NCI-H1436 (cell line): ENCODE results near the gene UGT1A4.
"Not testable (repeated sequence)": the region's sequence is repeated elsewhere in the genome, so short reads cannot be mapped to it uniquely, and the experiment has no call there.

ENCODE experiments used
- DNase-seq: peaks from one replicate; lab custom pipeline; 2025; lab: John Stamatoyannopoulos, UW

The UGT1A4 gene

GRCh38 chr2:233750689-233751088 lies 32.2 kb downstream of the UGT1A4 start:
- not testable (repeated sequence) for DNase-seq

- DNase-seq = not testable (repeated sequence)
These were observed 32.9 kb downstream of the UGT1A4 start for GRCh38 chr2:233751212-233752009.

- DNase-seq = no peak
These were observed 36.5 kb downstream of the UGT1A4 start for GRCh38 chr2:233754872-233755611.

- DNase-seq = no peak
These were observed 38.0 kb downstream of the UGT1A4 start for GRCh38 chr2:233756429-233757081.

GRCh38 chr2:233758141-233758540 lies 39.6 kb downstream of the UGT1A4 start:
- no peak for DNase-seq

GRCh38 chr2:233758849-233759248 lies 40.3 kb downstream of the UGT1A4 start:
- no peak for DNase-seq

GRCh38 chr2:233760043-233760442 lies 41.5 kb downstream of the UGT1A4 start, which contains the start of gene UGT1A1:
Gene UGT1A1, plus strand, starts transcription at chr2:233760270. Its CDS starts 18 bp downstream, at chr2:233760288.
- DNase-seq = no peak

- no peak for DNase-seq
These were observed 42.7 kb downstream of the UGT1A4 start for GRCh38 chr2:233761040-233761769.

GRCh38 chr2:233764264-233764663 lies 45.7 kb downstream of the UGT1A4 start:
- no peak for DNase-seq

- DNase-seq = no peak
These were observed 46.2 kb downstream of the UGT1A4 start for GRCh38 chr2:233764761-233765160.

GRCh38 chr2:233766416-233766815 lies 47.9 kb downstream of the UGT1A4 start:
- no peak for DNase-seq

- DNase-seq = no peak
These were observed 49.5 kb downstream of the UGT1A4 start for GRCh38 chr2:233768076-233768475.

- DNase-seq = no peak
These were observed 50.7 kb downstream of the UGT1A4 start for GRCh38 chr2:233769260-233769659.

- DNase-seq = no peak
These were observed 53.6 kb downstream of the UGT1A4 start for GRCh38 chr2:233772153-233772552.

GRCh38 chr2:233772583-233772982 lies 54.0 kb downstream of the UGT1A4 start:
- no peak for DNase-seq

- no peak for DNase-seq
These were observed 55.3 kb downstream of the UGT1A4 start for GRCh38 chr2:233773854-233774253.

GRCh38 chr2:233775414-233775813 lies 56.9 kb downstream of the UGT1A4 start:
- no peak for DNase-seq

GRCh38 chr2:233778030-233778429 lies 59.5 kb downstream of the UGT1A4 start, which contains the start of gene MROH2A:
Gene MROH2A, plus strand, starts transcription at chr2:233778330. Its CDS starts 1,029 bp downstream, at chr2:233779359.
- DNase-seq = no peak

- no peak for DNase-seq
These were observed 61.2 kb downstream of the UGT1A4 start for GRCh38 chr2:233779722-233780121.

- DNase-seq = no peak
These were observed 62.2 kb downstream of the UGT1A4 start for GRCh38 chr2:233780771-233781170.

GRCh38 chr2:233789554-233789953 lies 71.0 kb downstream of the UGT1A4 start:
- DNase-seq = no peak
